Measurements from ENCODE around the gene ERVK3-1. TPM values are rescaled to one million over a fixed set of nuclear protein-coding genes. Genes with fewer than 3 reads are reported as not detected.
"Not testable (repeated sequence)": the region's sequence is repeated elsewhere in the genome, so short reads cannot be mapped to it uniquely, and the experiment has no call there.

Gene ERVK3-1, protein sequence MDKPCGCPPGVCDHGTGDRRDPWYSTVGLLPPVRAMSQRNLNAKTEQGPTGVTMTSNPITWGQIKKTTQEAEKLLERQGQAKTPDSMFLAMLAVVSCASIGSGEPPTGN
- 11.4 and 18.7 TPM in 2 replicates for total RNA-seq

DNA sequence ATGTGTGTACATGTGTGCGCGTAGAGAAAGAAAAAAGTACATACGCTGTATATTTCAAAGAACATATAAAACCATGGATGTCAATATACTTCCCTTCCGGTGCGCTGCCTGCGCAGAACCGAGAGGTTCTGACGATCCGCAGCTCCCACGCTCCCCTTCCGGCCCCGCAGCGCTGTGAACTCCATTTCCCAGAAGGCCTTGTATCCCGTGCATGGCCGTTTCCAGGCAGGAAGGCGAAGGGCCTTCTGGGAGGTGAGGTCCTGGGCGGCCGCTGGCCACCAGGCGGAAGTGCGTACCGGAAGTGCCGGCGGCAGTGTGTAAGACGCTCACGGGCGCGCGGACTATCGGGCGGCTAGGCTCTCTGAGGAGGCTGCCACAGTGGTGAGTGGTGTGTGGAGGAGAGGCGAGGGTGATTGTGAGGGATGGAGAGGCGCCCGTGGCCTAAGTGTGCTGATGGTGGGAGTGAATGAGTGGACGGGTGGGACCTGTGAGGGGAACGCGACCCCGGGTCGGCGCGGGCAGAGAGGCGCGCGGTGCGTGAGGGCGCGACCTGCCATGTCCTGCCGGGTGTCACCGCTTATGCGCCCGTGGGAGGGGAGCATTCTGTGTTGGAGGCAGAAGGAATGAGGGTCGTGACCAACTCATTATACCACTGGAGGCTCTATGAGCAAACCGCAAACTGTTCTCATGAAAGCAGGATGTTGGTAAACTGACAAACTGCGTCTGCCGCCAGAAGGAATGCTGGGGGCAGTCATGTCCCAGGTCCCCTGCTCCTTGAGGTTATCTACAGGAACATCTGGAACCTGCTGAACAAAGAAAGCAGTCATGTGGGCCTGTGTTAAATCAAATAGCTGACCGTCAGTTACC, at the start of gene ERVK3-1:
Gene ERVK3-1 (plus strand): TSS at position 313 of the 867 bp plus-strand sequence. CDS start 6,792 bp downstream, outside the sequence.
- DNase-seq (ENCODE audit: low read depth in 2 of 2), result peak; percentile 95 to 98

DNA sequence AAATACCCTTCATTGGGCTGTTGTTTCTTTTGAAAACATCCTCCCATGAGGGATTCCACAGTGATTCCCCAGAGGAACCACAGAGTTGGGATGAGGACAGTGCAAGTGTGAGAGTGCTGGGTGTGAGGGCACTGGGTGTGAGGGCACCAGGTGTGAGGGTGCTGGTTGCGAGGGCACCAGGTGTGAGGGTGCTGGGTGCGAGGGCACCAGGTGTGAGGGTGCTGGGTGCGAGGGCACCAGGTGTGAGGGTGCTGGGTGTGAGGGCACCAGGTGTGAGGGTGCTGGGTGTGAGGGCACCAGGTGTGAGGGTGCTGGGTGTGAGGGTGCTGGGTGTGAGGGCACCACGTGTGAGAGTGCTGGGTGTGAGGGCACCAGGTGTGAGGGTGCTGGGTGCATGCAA, 46.9 kb upstream of the ERVK3-1 start:
- DNase-seq (ENCODE audit: low read depth in 2 of 2), result not testable (repeated sequence)

DNA sequence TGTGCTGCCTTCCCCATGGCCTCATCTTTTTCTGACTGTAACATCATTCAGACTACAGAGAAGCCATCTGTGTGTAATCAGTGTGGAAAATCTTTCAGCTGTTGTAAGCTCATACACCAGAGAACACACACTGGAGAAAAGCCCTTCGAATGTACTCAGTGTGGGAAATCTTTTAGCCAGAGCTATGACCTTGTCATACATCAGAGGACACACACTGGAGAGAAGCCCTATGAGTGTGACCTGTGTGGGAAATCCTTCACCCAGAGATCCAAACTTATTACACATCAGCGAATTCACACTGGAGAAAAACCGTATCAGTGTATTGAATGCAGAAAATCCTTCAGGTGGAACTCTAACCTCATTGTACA, 43.6 kb upstream of the ERVK3-1 start:
- DNase-seq (ENCODE audit: low read depth in 2 of 2), result no peak

DNA sequence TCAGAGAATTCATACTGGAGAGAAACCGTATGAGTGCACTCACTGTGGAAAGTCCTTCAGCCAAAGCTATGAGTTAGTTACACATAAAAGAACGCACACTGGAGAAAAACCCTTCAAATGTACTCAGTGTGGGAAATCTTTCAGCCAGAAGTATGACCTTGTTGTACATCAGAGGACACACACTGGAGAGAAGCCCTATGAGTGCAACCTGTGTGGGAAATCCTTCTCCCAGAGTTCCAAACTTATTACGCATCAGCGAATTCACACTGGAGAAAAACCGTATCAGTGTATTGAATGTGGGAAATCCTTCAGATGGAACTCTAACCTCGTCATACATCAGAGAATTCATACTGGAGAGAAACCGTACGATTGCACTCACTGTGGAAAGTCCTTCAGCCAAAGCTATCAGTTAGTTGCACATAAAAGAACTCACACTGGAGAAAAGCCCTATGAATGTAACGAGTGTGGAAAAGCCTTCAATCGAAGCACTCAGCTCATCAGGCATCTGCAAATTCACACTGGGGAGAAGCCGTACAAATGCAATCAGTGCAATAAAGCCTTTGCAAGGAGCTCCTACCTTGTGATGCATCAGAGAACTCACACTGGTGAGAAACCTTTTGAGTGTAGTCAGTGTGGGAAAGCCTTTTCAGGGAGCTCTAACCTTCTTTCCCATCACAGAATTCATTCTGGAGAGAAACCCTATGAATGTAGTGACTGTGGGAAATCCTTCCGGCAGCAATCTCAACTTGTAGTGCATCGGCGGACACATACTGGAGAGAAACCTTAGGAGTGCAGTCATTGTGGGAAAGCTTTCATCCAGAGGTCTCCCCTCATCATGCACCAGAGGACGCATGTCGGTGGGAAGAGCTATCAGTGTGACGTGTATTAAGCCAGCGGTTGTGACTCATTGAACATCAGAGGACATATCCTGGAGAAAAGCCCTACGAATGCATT, 42.9 kb upstream of the ERVK3-1 start:
- DNase-seq (ENCODE audit: low read depth in 2 of 2), result no peak

DNA sequence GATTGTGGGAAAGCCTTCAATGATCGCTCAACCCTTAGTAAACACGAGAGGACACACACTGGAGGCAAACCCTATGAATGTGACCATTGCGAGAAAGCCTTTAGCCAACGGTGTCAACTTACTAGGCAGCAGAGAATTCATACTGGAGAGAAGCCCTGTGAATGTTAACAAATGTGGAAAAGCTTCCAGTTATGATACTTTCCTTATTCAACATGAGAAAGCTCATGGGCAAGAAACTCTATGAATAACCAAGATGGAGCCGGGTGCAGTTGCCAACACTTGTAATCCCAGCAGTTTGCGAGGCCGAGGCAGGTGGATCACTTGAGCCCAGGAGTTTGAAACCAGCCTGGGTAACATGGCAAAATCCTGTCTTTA, 42.3 kb upstream of the ERVK3-1 start:
- DNase-seq (ENCODE audit: low read depth in 2 of 2), result no peak

DNA sequence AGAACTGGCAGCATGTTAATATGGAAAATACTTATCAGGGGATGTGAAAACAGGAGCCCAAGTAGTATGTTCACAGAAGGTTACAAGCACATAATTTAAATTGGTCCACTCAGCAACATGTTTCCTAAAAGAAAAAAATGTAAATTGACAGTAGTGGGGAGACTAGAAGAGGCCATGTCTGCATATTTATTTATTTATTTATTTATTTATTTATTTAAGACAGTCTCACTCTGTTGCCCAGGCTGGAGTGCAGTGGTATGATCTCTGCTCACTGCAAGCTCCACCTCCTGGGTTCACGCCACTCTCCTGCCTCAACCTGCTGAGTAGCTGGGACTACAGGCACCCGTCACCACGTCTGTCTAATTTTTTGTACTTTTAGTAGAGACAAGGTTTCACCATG, 40.1 kb upstream of the ERVK3-1 start:
- no peak for DNase-seq (ENCODE audit: low read depth in 2 of 2)

DNA sequence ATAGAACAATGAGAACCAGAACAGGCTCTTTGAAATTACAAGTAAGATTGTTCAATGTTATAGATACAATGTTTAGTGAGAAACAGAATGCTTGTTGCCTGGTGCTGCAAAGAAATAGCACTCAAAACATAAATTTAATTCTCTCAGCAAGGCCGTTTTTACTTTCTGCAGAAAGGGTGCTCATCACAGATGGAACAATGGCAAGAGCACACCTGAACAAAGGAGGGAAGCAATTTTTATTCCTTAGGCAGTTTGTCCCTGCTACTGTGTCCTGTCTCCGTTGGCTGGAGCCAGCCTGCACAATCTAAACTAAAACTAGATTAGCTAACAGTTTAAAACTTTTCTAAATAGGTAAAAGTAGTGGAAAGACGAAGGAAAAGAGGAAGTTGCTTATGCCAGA, 36.8 kb upstream of the ERVK3-1 start:
- DNase-seq (ENCODE audit: low read depth in 2 of 2), result no peak

DNA sequence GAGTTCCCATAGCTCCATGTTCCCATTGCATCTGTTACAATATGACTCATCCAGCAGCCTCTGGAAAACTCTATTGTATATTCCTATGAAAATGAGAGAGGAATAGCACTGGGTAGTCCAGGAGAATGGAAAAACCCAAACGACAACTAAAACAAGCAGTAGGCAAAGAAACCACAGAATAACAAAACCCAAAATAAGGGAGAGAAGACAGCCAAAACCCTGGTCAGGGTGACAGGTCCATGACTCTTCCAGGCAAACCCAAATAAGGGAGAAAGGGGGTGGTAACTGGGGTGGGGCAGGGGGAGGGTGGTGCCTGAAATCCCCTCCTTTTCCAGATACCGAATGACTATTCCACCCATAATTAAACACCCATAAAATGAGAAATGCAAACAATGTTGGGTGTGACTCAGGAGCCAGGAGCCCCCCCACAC, 30.4 kb upstream of the ERVK3-1 start:
- DNase-seq (ENCODE audit: low read depth in 2 of 2), result peak in 1 of 2 donors; percentile 57

DNA sequence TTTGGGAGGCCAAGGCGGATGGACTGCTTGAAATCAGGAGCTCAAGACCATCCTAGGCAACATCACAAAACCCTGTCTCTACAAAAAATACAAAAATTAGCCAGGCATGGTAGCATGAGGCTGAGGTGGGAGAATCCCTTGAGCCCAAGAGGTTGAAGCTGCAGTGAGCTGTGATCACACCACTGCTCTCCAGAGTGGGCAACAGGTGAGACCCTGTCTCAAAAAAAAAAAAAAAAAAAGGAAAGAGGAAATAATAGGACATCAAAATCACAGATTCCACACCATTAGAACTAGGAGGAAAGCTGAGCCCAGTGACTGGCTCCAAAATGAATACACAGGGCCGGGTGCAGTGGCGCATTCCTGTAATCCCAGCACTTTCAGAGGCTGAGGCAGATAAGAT, 29.6 kb upstream of the ERVK3-1 start:
- no peak for DNase-seq (ENCODE audit: low read depth in 2 of 2)

DNA sequence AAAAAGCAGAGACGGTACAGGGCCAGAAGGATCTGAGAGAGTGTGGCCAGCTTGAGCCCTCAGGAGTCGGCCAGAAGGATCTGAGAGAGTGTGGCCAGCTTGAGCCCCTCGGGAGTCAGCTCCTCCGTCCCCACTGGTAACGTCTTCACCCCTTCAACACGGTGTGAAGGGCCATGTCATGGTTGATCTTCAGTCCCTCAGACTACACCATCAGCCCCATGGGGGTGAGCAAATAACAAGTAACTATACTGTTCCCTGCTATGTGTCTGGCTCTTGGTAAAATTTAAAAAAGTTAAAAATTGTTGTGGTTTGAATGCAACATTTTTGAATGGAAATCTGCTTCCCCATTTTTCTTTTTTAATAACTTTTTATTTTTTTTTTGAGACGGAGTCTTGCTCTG, 28.0 kb upstream of the ERVK3-1 start:
- DNase-seq (ENCODE audit: low read depth in 2 of 2), result no peak

DNA sequence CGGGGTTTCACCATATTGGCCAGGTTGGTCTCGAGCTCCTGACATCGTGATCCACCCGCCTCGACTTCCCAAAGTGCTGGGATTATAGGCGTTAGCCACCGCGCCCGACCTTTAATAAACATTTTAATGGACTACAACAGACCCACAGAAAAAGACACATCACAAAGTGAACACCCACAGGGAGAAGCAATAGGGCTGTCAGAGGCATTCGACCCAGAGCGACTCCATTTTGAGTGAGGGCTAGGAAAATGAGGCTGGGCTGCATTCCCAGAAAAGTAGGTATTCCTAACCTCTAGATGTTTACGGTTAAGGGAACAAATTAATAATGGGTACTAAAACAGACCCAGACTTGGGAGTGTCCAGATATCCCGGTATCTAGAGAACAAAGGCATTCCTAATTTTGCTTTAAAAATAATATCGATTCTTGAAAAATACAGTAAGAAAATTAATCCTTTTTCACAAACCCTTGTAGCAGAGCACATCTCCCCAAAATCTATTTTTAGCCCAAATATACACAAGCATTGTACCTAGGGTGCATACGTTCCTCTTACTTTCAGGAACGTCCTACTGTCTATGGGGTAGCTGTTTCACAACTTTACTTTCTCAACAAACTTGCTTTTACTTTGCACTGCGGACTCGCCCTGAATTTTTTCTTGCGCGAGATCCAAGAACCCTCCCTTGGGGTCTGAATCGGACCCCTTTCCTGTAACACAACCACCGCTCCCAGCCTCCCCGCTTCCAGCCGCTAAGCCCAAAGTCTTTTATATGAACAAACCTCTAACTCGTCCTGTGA, 27.2 kb upstream of the ERVK3-1 start:
- no peak for DNase-seq (ENCODE audit: low read depth in 2 of 2)

DNA sequence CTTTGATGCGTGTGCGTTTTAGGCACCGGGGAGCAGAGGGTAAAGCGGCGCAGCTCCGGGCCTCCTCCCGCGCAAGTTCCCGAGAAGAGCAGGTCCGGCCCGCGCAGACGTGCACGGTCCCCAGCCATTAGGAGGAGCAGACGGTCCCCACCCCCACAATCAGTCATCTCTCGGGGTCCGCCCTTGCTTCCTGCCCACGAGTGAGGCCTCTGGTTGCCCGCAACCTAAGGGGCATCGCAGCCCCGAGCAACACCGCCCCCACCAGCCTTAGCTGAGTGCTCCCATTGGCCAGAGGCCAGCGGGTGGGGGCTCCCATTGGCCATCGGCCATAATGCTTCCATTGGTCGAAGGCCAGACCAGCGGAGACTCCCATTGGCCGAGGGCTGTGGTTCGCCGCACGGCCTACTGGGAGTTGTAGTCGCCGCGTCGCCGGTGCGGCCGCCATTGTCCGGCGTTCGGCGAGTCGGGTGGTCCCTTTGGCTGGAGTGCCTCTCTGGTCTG, 26.6 kb upstream of the ERVK3-1 start, which contains the start of gene ZNF8:
Gene ZNF8 (plus strand): TSS at position 415 of the 501 bp plus-strand sequence. CDS start 127 bp downstream, outside the sequence.
- DNase-seq (ENCODE audit: low read depth in 2 of 2), result peak; percentile 98 to 99

DNA sequence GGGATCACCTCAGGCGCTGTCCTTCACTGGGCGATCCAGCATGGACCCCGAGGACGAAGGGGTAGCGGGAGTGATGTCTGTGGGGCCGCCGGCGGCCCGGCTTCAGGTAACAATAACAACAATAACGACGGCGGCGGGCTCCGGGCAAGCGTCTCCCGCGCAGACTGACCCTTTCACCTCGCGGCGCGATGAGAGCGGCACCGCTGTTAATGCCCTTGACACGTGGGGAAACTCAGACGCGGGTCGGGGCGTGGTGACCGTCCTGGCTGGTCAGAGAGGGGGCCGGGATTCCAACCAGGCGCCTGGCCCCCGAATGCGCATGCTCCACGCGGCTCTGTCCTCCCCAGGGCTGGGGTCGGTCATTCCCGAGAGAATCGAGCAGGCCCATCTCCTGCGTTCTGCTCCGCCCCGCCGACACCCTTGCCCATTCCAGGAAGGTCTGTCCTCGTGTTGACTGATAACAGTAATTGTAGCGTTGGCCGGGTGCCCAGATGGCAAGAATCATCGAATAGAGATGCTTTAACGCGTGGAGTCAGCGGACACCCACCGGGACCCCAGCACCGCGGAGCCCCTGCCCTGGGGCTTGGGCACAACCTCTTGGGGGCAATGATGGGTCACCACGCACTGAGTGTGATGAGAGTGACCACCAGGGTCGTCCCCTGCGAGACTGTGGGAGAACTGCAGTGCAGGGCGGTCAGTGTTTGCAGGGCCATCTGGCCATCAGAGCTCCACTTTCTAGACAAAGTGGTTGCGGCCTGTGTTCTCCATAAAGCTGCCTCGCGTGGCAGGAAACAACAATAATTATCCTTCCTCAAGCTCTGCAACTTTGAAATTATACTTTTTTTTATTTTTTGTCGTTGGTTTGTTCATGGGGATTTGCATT, 25.9 kb upstream of the ERVK3-1 start:
- DNase-seq (ENCODE audit: low read depth in 2 of 2), result peak; percentile 81 to 87

DNA sequence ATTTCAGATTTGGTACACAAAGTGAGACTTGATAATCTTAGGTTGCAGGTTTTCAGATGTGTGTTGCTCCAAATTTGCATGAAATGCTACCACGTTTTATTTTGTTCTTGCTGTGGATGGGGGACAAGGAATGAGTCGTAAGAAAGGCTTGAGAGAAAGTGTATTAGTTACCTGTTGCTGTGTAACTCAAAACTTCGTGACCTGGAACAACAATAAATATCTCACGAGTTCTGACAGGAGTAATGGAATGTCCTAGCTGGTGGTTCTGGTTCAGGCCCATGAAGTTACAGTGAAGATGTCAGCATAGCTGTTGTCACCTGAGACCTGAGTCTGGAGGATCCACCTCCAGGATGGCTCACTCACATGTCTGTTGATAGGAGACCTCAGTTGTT, 25.3 kb upstream of the ERVK3-1 start:
- no peak for DNase-seq (ENCODE audit: low read depth in 2 of 2)

DNA sequence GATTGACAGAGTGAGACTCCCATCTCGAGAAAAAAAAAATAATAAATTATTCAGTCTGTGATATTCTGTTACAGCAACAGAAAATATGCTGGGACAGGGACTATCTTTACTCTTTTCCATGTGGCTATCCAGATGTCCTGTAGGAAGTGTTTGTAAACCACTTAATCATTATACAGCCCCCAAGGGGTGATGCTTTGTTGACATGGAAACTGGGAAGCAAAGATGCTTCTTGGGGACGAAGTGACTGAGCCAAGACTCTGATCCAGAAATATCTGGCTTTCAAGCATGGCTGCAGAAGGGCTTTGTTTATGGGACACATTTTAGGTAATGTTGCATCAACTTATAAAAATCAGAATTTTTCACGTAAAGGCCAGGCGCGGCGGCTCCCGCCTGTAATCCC, 21.0 kb upstream of the ERVK3-1 start:
- DNase-seq (ENCODE audit: low read depth in 2 of 2), result no peak

DNA sequence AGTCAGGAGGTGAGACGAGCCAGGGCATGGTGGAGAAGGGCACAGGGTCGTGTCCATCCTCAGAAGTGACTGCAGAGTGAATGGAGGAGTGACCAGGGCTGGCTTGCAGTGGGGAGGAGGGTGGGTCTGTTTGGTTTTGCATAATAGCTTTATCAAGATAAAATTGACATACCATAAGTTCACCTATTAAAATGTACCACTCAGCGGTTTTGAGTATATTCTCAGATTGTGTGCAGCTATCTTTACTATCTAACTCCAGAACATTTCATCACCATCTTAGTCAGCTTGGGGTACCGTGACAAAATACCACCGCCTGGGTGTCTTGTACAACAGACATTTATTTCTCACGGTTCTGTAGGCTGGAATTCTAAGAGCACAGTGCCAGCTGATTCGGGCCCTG, 13.2 kb upstream of the ERVK3-1 start:
- DNase-seq (ENCODE audit: low read depth in 2 of 2), result no peak

DNA sequence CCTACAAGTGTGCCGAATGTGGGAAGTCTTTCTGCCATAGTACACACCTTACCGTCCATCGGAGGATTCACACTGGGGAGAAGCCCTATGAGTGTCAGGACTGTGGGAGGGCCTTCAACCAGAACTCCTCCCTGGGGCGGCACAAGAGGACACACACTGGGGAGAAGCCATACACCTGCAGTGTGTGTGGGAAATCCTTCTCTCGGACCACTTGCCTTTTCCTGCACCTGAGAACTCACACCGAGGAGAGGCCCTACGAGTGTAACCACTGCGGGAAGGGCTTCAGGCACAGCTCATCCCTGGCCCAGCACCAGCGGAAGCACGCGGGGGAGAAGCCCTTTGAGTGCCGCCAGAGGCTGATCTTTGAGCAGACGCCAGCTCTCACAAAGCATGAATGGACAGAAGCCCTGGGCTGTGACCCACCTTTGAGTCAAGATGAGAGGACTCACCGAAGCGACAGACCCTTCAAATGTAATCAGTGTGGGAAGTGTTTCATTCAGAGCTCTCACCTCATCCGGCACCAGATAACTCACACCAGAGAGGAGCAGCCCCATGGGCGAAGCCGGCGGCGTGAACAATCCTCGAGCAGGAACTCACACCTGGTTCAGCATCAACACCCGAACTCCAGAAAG, 10.3 kb upstream of the ERVK3-1 start:
- no peak for DNase-seq (ENCODE audit: low read depth in 2 of 2)

DNA sequence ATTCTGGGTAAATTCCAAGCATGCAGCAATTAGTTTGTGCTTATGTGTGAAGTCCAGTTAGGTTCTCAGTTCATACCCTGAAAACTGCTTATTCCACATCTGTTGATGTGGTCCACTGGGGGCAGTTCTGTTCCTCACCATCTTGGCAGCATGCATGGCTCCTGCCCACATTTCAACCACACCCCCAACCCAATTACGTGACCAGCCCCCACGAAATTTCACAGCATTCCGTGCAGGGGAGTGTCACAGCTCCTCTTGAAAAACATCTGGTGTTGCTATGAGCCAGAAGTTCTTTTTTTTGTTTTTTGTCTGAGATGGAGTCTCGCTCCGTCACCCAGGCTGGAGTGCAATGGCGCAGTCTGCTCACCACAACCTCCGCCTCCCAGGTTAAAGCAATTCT, 9.1 kb upstream of the ERVK3-1 start:
- DNase-seq (ENCODE audit: low read depth in 2 of 2), result no peak

DNA sequence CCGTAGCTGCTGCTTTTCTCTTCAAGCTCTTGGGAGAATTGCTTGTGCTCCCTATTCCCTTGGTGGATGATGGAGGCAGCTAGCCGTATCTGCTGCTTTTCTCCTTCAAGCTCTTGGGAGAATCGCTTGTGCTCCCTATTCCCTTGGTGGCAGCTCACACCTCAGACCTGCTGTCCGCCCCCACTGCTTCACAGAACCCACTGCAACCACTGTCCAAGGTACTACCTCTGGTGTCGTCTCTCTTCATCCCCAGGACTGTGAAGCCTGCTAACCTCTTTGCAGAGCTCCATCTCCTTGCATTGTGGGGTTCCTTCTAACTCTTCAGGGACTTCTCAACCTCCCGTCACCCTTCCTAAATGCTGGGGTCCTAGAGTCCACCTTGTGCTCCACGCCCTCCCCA, 4.6 kb upstream of the ERVK3-1 start:
- DNase-seq (ENCODE audit: low read depth in 2 of 2), result no peak

DNA sequence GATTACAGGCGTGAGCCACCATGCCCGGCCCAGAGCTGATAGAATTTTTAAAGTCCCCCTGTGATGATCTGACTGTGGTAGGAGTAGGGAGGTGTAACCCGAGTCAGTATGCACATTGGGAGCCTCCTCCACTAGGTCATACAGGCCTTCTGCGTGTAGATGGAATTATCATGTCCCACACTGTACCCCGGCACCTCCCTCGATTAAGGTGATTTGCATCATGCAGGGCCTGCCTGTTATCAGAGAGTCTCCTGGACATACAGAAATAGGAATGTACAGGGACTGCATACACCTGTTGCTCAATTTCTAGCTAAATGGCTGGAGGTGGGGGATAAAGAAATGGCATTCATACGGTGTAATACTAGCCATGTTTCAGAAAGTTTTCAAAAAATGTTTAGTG, 922 bp upstream of the ERVK3-1 start:
- DNase-seq (ENCODE audit: low read depth in 2 of 2), result no peak

Data from dermis microvascular lymphatic vessel endothelial cell (primary cell).